Keratinocyte (primary cell): ENCODE measurements around the gene DNAH8. TPM values are rescaled to one million over a fixed set of nuclear protein-coding genes. Genes with fewer than 3 reads are reported as not detected.

Experiments
- DNase-seq: peaks from one replicate; pipeline ENCODE4 v3.0.0-alpha.2; 2011; ENCODE audit warnings: low read depth, missing footprints, low spot score
- FAIRE-seq: peaks from 2 replicates; lab custom pipeline; 2011; peaks lifted over from hg19 to GRCh38; lab: Jason Lieb, UNC
- H2AFZ ChIP-seq: 2 replicates; pipeline ENCODE4 v1.6.0; 2012; ENCODE audit warnings: low read length, control low read depth, inconsistent platforms; ENCODE audit not compliant: control insufficient read depth
- H3K27ac ChIP-seq: 2 replicates; pipeline ENCODE4 v1.5.1; 2011; ENCODE audit warnings: low read length; ENCODE audit not compliant: control insufficient read depth, insufficient read depth
- H3K27me3 ChIP-seq: 3 replicates; pipeline ENCODE4 v1.6.0; 2011; ENCODE audit warnings: low read length; ENCODE audit not compliant: control insufficient read depth, insufficient read depth; ENCODE audit errors: extremely low read depth
- H3K36me3 ChIP-seq, 2 experiments: 2 replicates in 1 of 2; 3 replicates in 1 of 2; pipeline ENCODE4 v1.5.1; 2011; ENCODE audit warnings: low read length in 2 of 2, mild to moderate bottlenecking in 1 of 2; ENCODE audit not compliant: control insufficient read depth in 2 of 2, insufficient read depth in 2 of 2; ENCODE audit errors: extremely low read depth in 1 of 2
- H3K4me1 ChIP-seq: 3 replicates; pipeline ENCODE4 v1.5.1; 2011; ENCODE audit warnings: low read length; ENCODE audit not compliant: control insufficient read depth, insufficient read depth; ENCODE audit errors: extremely low read depth
- H3K4me2 ChIP-seq: 3 replicates; pipeline ENCODE4 v1.6.0; 2011; ENCODE audit warnings: low read depth, low read length; ENCODE audit not compliant: control insufficient read depth, insufficient read depth; ENCODE audit errors: extremely low read depth
- H3K4me3 ChIP-seq, 3 experiments: fragments of 200-600 bp in 1 of 3; sonication (generic) in 1 of 3; 2 replicates in 2 of 3; 3 replicates in 1 of 3; pipeline ENCODE4 v1.5.1; 2011 to 2016; ENCODE audit warnings: low read length in 3 of 3, mild to moderate bottlenecking in 3 of 3, control low read depth in 2 of 3, inconsistent platforms in 1 of 3, low read depth in 1 of 3, mixed read lengths in 1 of 3, mixed run types in 1 of 3, moderate library complexity in 1 of 3; ENCODE audit not compliant: control insufficient read depth in 2 of 3, insufficient read depth in 2 of 3; ENCODE audit errors: extremely low read depth in 1 of 3
- H3K79me2 ChIP-seq: 2 replicates; pipeline ENCODE4 v1.6.0; 2012; ENCODE audit warnings: low read length; ENCODE audit not compliant: control insufficient read depth, insufficient read depth
- H3K9ac ChIP-seq: 3 replicates; pipeline ENCODE4 v1.6.0; 2011; ENCODE audit warnings: low read length; ENCODE audit not compliant: control insufficient read depth, insufficient read depth; ENCODE audit errors: extremely low read depth
- H3K9me1 ChIP-seq: 3 replicates; pipeline ENCODE4 v1.6.0; 2011; ENCODE audit warnings: low read length; ENCODE audit not compliant: control insufficient read depth, insufficient read depth; ENCODE audit errors: extremely low read depth
- H3K9me3 ChIP-seq: 2 replicates; pipeline ENCODE4 v1.5.1; 2012; ENCODE audit warnings: low read depth, low read length; ENCODE audit not compliant: control insufficient read depth
- H4K20me1 ChIP-seq: 3 replicates; pipeline ENCODE4 v1.6.0; 2011; ENCODE audit warnings: low read length; ENCODE audit not compliant: control insufficient read depth, insufficient read depth; ENCODE audit errors: extremely low read depth
- EZH2 ChIP-seq: IDR thresholded peaks from one replicate; pipeline ENCODE4 v1.6.1; 2012; ENCODE audit warnings: inconsistent platforms, mild to moderate bottlenecking, low read length, moderate library complexity
- dilution Hi-C: fragments of 300-500 bp; cut with MboI; formaldehyde crosslinking; loops from one replicate; pipeline ENCODE4 v1.7.0; 2020; ENCODE audit warnings: low sequenced_read_pairs; ENCODE audit not compliant: extremely low pct_ligation_motif_present
- polyA plus RNA-seq, 5 experiments: library from polyadenylated mRNA; depleted of rRNA in 3 of 5; stranded (reverse) in 3 of 5; stranded (forward) in 1 of 5; unstranded in 1 of 5; fragments of >200 nt; gene quantifications; 1 replicate in 1 of 5; 2 replicates in 3 of 5; 3 replicates in 1 of 5; pipeline versions ENCODE4 v1.2.1 to v1.2.3, GENCODE V29; 2011 to 2012; ENCODE audit warnings: missing spikeins in 2 of 5, low read depth in 1 of 5, low replicate concordance in 1 of 5
- TF ChIP-seq, protein P1 (sequence below), 3 experiments: IDR thresholded peaks in 1 of 3; conservative IDR thresholded peaks in 1 of 3; optimal IDR thresholded peaks in 1 of 3; 2 replicates in 2 of 3; 3 replicates in 1 of 3; pipeline versions ENCODE3 to v1.5.1; 2011; ENCODE audit warnings: low read length in 3 of 3, mild to moderate bottlenecking in 3 of 3, moderate library complexity in 2 of 3, control low read depth in 1 of 3, inconsistent platforms in 1 of 3; ENCODE audit not compliant: insufficient read depth in 2 of 3; ENCODE audit errors: extremely low read depth in 1 of 3

DNAH8 gene
- polyA plus RNA-seq, 1 donor (not counting 4 experiments of a cell fraction or from before 2014, with no cell fraction given): 0.01 TPM

DNA sequence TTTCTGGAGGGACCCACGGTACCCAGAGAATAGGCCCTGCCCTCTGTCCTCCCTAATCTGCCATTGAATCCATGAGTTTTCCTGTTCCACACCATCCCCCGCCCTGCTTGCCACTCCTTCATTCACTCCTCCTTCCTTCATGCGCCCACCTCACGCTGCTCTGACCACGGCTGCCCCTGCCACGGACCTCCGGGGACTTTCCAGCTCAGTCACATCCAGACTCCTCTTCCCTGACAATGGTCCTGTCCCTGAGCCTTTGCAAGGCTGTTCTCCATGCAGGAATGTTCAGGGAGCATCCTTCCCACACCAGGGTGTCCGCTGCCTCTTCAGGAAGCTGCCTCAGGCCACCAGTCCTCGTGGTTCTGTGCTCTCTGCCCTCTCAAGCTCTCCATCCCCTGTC, 359.4 kb downstream of the DNAH8 start:
- no peak for TF ChIP-seq EZH2
- TF ChIP-seq, protein P1, sequence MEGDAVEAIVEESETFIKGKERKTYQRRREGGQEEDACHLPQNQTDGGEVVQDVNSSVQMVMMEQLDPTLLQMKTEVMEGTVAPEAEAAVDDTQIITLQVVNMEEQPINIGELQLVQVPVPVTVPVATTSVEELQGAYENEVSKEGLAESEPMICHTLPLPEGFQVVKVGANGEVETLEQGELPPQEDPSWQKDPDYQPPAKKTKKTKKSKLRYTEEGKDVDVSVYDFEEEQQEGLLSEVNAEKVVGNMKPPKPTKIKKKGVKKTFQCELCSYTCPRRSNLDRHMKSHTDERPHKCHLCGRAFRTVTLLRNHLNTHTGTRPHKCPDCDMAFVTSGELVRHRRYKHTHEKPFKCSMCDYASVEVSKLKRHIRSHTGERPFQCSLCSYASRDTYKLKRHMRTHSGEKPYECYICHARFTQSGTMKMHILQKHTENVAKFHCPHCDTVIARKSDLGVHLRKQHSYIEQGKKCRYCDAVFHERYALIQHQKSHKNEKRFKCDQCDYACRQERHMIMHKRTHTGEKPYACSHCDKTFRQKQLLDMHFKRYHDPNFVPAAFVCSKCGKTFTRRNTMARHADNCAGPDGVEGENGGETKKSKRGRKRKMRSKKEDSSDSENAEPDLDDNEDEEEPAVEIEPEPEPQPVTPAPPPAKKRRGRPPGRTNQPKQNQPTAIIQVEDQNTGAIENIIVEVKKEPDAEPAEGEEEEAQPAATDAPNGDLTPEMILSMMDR (optimal IDR thresholded peaks at IDR 0.05 in 1 of 3, IDR thresholded peaks at IDR 0.05 in 1 of 3, conservative IDR thresholded peaks at IDR 0.05 in 1 of 3; ENCODE audit: extremely low read depth in 1 of 3, insufficient read depth in 2 of 3, low read length in 3 of 3): no peak
- Histone ChIP-seq H3K27me3 (no peaks in the 10 kb centered on the region), H3K79me2 (no peaks in the 10 kb centered on the region), H3K9me3 (no peaks in the 10 kb centered on the region), H3K4me1 (no peaks in the 10 kb centered on the region), H3K9ac (no peak overlapping the region), H3K36me3 (no peaks in the 10 kb centered on the region), H3K4me3 (no peak overlapping the region), H3K27ac (no peak overlapping the region), H3K9me1 (no peaks in the 10 kb centered on the region), H3K4me2 (no peak overlapping the region), H2AFZ (no peak overlapping the region), H4K20me1 (no peaks in the 10 kb centered on the region)
- DNase-seq (no peak), FAIRE-seq (no peak)
- dilution Hi-C loops: no loop called here

DNA sequence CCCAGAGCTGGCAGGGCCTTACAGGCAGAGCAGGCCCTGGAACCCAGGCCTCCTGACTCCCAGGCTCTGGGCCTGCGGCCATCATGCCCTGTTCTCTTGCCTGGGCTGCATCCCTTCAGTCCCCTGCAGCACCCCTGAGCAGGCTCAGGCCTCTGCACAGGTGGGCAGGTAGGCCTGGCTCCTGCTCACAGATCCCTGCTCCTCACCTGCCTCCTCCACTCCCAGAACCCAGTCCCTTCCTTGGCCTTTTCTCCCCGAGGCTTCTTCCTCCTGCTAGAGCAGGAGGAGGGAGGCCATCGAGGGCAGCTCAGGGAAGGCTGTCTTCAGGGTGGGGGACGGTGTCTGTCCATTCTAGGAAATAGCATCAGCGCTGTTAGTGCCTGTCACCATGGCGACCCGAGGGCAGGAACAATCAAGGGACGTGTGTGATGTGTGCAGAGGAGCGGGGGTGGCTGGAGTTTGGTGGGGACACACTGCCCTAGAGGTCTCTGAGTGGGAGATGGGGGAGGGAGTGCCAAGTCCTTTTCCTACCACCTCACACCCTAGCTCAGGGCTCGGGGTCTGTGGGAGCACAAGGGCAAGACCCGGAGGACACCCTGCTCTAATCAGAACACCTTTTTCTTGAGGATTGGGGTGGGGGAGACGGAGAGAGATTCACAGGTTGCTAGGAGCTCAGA, 360.0 kb downstream of the DNAH8 start:
- Histone ChIP-seq H3K27me3 (no peaks in the 10 kb centered on the region), H3K4me1 (no peaks in the 10 kb centered on the region), H3K9ac (no peak overlapping the region), H4K20me1 (no peaks in the 10 kb centered on the region), H3K4me3 (no peak overlapping the region), H3K36me3 (no peaks in the 10 kb centered on the region), H3K9me3 (no peaks in the 10 kb centered on the region), H3K27ac (no peak overlapping the region), H2AFZ (no peak overlapping the region), H3K4me2 (no peak overlapping the region), H3K9me1 (no peaks in the 10 kb centered on the region), H3K79me2 (no peaks in the 10 kb centered on the region)
- TF ChIP-seq, protein P1 (optimal IDR thresholded peaks at IDR 0.05 in 1 of 3, IDR thresholded peaks at IDR 0.05 in 1 of 3, conservative IDR thresholded peaks at IDR 0.05 in 1 of 3; ENCODE audit: extremely low read depth in 1 of 3, insufficient read depth in 2 of 3, low read length in 3 of 3): no peak
- TF ChIP-seq EZH2: no peak
- no peak for DNase-seq
- no peak for FAIRE-seq
- dilution Hi-C loops: no loop called here
